NCI-H1930 (cell line): ENCODE measurements around the gene SLC38A6.

Experiments
- DNase-seq, 2 experiments: peaks; one replicate each; lab custom pipeline; 2025; lab: John Stamatoyannopoulos, UW

SLC38A6 gene

GRCh38 chr14:60980811-60981632, at the start of gene SLC38A6, which contains the start of gene TRMT5:
SLC38A6 (plus strand) TSS chr14:60981245; CDS start chr14:60981278, 33 bp downstream.
TRMT5 (minus strand) TSS chr14:60981079; CDS start chr14:60980973, 106 bp downstream.
- DNase-seq, result peak; percentile 85 to 91

GRCh38 chr14:60933920-60934655, 47.0 kb upstream of the SLC38A6 start:
- no peak for DNase-seq

- no peak for DNase-seq
Observed at GRCh38 chr14:60935319-60935718, 45.7 kb upstream of the SLC38A6 start.

GRCh38 chr14:60943637-60944032, 37.4 kb upstream of the SLC38A6 start:
- DNase-seq, result no peak

GRCh38 chr14:60944204-60944603, 36.8 kb upstream of the SLC38A6 start:
- DNase-seq, result peak; percentile 25 to 37

GRCh38 chr14:60945984-60946383, 35.1 kb upstream of the SLC38A6 start:
- DNase-seq, result no peak

- DNase-seq, result no peak
Observed at GRCh38 chr14:60946773-60947172, 34.3 kb upstream of the SLC38A6 start.

- DNase-seq, result no peak
Observed at GRCh38 chr14:60951776-60952435, 29.1 kb upstream of the SLC38A6 start.

GRCh38 chr14:60956202-60956601, 24.8 kb upstream of the SLC38A6 start:
- DNase-seq, result no peak

GRCh38 chr14:60956632-60957031, 24.4 kb upstream of the SLC38A6 start:
- DNase-seq, result peak in 1 of 2 experiments; percentile 32

GRCh38 chr14:60958146-60958545, 22.9 kb upstream of the SLC38A6 start:
- no peak for DNase-seq

- DNase-seq, result no peak
Observed at GRCh38 chr14:60963761-60964160, 17.3 kb upstream of the SLC38A6 start.

GRCh38 chr14:60964904-60965303, 16.1 kb upstream of the SLC38A6 start:
- DNase-seq, result no peak

- DNase-seq, result no peak
Observed at GRCh38 chr14:60965402-60965801, 15.6 kb upstream of the SLC38A6 start.

- no peak for DNase-seq
Observed at GRCh38 chr14:60968099-60968498, 12.9 kb upstream of the SLC38A6 start.

GRCh38 chr14:60968671-60969070, 12.4 kb upstream of the SLC38A6 start:
- no peak for DNase-seq

GRCh38 chr14:60970146-60970545, 10.9 kb upstream of the SLC38A6 start:
- no peak for DNase-seq

- DNase-seq, result no peak
Observed at GRCh38 chr14:60971271-60971670, 9.8 kb upstream of the SLC38A6 start.

GRCh38 chr14:60972295-60972694, 8.8 kb upstream of the SLC38A6 start:
- no peak for DNase-seq

- no peak for DNase-seq
Observed at GRCh38 chr14:60973070-60973469, 8.0 kb upstream of the SLC38A6 start.

- DNase-seq, result no peak
Observed at GRCh38 chr14:60974090-60974651, 6.9 kb upstream of the SLC38A6 start.

GRCh38 chr14:60975551-60975950, 5.5 kb upstream of the SLC38A6 start:
- no peak for DNase-seq
